GM13976 (cell line): ENCODE data around the gene CEMIP.

ENCODE experiments used
- DNase-seq: peaks from one replicate; pipeline ENCODE4 v3.0.0; 2012; ENCODE audit warnings: low spot score
- CTCF ChIP-seq: IDR thresholded peaks from 2 replicates; pipeline ENCODE4 v1.5.1; 2012; ENCODE audit warnings: borderline replicate concordance, mild to moderate bottlenecking; ENCODE audit not compliant: insufficient read depth; ENCODE audit errors: extremely low read depth, missing control alignments, control extremely low read depth
- in situ Hi-C: fragments of 300-500 bp; cut with MboI; formaldehyde crosslinking; loops from one replicate; pipeline ENCODE4 v1.12.0; 2022; ENCODE audit warnings: low sequenced_read_pairs, mixed read lengths, inconsistent platforms; ENCODE audit not compliant: unreplicated experiment

CEMIP gene

GRCh38 chr15:80785811-80786354 is 6.7 kb downstream of the CEMIP start:
- in situ Hi-C loops: loop anchor here (25.0 kb wide), 2 partner anchors 176 to 476 kb away; no protein-coding TSS in a partner anchor
- no peak for DNase-seq
- no peak for TF ChIP-seq CTCF

GRCh38 chr15:80787316-80787715 is 8.1 kb downstream of the CEMIP start:
- in situ Hi-C loops: loop anchor here (25.0 kb wide), 2 partner anchors 175 to 475 kb away; no protein-coding TSS in a partner anchor
- DNase-seq: no peak
- TF ChIP-seq CTCF: no peak

GRCh38 chr15:80788536-80788935 is 9.4 kb downstream of the CEMIP start:
- TF ChIP-seq CTCF: no peak
- in situ Hi-C loops: loop anchor here (25.0 kb wide), 2 partner anchors 174 to 474 kb away; no protein-coding TSS in a partner anchor
- DNase-seq: no peak

- DNase-seq: no peak
- TF ChIP-seq CTCF: no peak
- in situ Hi-C loops: loop anchor here (25.0 kb wide), 2 partner anchors 173 to 473 kb away; no protein-coding TSS in a partner anchor
Observed at GRCh38 chr15:80789296-80789695, 10.1 kb downstream of the CEMIP start.

GRCh38 chr15:80789796-80790195 is 10.6 kb downstream of the CEMIP start:
- no peak for TF ChIP-seq CTCF
- no peak for DNase-seq
- in situ Hi-C loops: loop anchor here (25.0 kb wide), 2 partner anchors 173 to 473 kb away; no protein-coding TSS in a partner anchor

- TF ChIP-seq CTCF: no peak
- no peak for DNase-seq
- in situ Hi-C loops: loop anchor here (25.0 kb wide), 2 partner anchors 172 to 472 kb away; no protein-coding TSS in a partner anchor
Observed at GRCh38 chr15:80790236-80790635, 11.1 kb downstream of the CEMIP start.
